PC-3 (cell line): ENCODE measurements around the gene SLC5A3.

Experiments
- CTCF ChIP-seq: fragments of 300-600 bp; sonication (generic); conservative IDR thresholded peaks from 2 replicates; pipeline ENCODE4 v1.5.1; 2017; ENCODE audit warnings: antibody characterized with exemption, low read depth, mild to moderate bottlenecking, low read length
- EZH2 ChIP-seq: fragments of 300-600 bp; sonication (generic); IDR thresholded peaks from one replicate; pipeline ENCODE4 v1.6.1; 2017; ENCODE audit warnings: antibody characterized with exemption, mild to moderate bottlenecking, low read length; ENCODE audit not compliant: unreplicated experiment
- EZH2phosphoT487 ChIP-seq: fragments of 300-600 bp; sonication (generic); IDR thresholded peaks from 2 replicates; pipeline ENCODE4 v1.6.1; 2018; ENCODE audit warnings: mild to moderate bottlenecking, antibody characterized with exemption, low read length, borderline replicate concordance

GRCh38 chr21:34120867-34121266, 47.5 kb downstream of the SLC5A3 start:
- TF ChIP-seq CTCF = no peak
- TF ChIP-seq EZH2 = no peak
- TF ChIP-seq EZH2phosphoT487 = no peak
